H9 (cell line): Measurements from ENCODE around the gene MOG. TPM values are rescaled to one million over a fixed set of nuclear protein-coding genes. Genes with fewer than 3 reads are reported as not detected.

ENCODE experiments used
- DNase-seq: peaks from one replicate; pipeline ENCODE4 v3.0.0-alpha.2; 2017
- H2AFZ ChIP-seq: one replicate; pipeline ENCODE4 v1.6.1; 2013; ENCODE audit warnings: mild to moderate bottlenecking, low read length, control low read depth, moderate library complexity
- H2AK5ac ChIP-seq: 2 replicates; pipeline ENCODE4 v1.6.1; 2013; ENCODE audit warnings: low read length, control low read depth, mixed read lengths; ENCODE audit not compliant: insufficient read length
- H2BK120ac ChIP-seq: one replicate; pipeline ENCODE4 v1.6.1; 2013; ENCODE audit warnings: low read depth, mild to moderate bottlenecking, low read length, control low read depth, inconsistent platforms; ENCODE audit not compliant: poor library complexity, severe bottlenecking
- H2BK12ac ChIP-seq: 2 replicates; pipeline ENCODE4 v1.6.1; 2013; ENCODE audit warnings: low read length, control low read depth, mixed read lengths, low read depth; ENCODE audit not compliant: insufficient read length
- H2BK15ac ChIP-seq: 2 replicates; pipeline ENCODE4 v1.6.1; 2013; ENCODE audit warnings: low read depth, low read length, control low read depth
- H2BK20ac ChIP-seq: one replicate; pipeline ENCODE4 v1.6.1; 2013; ENCODE audit warnings: low read depth, mild to moderate bottlenecking, low read length, control low read depth, inconsistent platforms; ENCODE audit not compliant: poor library complexity, severe bottlenecking
- H2BK5ac ChIP-seq: 2 replicates; pipeline ENCODE4 v1.6.1; 2013; ENCODE audit warnings: low read length, control low read depth, mixed read lengths; ENCODE audit not compliant: insufficient read length
- H3K14ac ChIP-seq: 2 replicates; pipeline ENCODE4 v1.6.1; 2013; ENCODE audit warnings: low read length, control low read depth; ENCODE audit not compliant: insufficient read depth
- H3K18ac ChIP-seq: 2 replicates; pipeline ENCODE4 v1.6.1; 2013; ENCODE audit warnings: low read depth, mild to moderate bottlenecking, mixed read lengths, low read length, control low read depth; ENCODE audit not compliant: insufficient read length
- H3K23ac ChIP-seq: 2 replicates; pipeline ENCODE4 v1.6.1; 2013; ENCODE audit warnings: low read length, control low read depth, mixed read lengths, low read depth; ENCODE audit not compliant: insufficient read length
- H3K23me2 ChIP-seq: 2 replicates; pipeline ENCODE4 v1.6.1; 2013; ENCODE audit warnings: low read depth, mild to moderate bottlenecking, mixed read lengths, low read length, control low read depth; ENCODE audit not compliant: insufficient read length, poor library complexity, severe bottlenecking
- H3K27ac ChIP-seq: 2 replicates; pipeline ENCODE4 v1.5.1; 2013; ENCODE audit warnings: low read length, control low read depth, mixed read lengths, low read depth; ENCODE audit not compliant: insufficient read length
- H3K27me3 ChIP-seq: 2 replicates; pipeline ENCODE4 v1.6.1; 2013; ENCODE audit warnings: low read length, control low read depth, inconsistent platforms; ENCODE audit not compliant: insufficient read depth
- H3K4ac ChIP-seq: 2 replicates; pipeline ENCODE4 v1.6.1; 2013; ENCODE audit warnings: low read depth, mild to moderate bottlenecking, control low read depth, inconsistent platforms, low read length, moderate library complexity
- H3K4me1 ChIP-seq: 2 replicates; pipeline ENCODE4 v1.6.1; 2013; ENCODE audit warnings: low read length, control low read depth, inconsistent platforms; ENCODE audit not compliant: insufficient read depth
- H3K4me2 ChIP-seq: 2 replicates; pipeline ENCODE4 v1.6.1; 2013; ENCODE audit warnings: low read length, control low read depth, mixed read lengths; ENCODE audit not compliant: insufficient read length, insufficient read depth
- H3K56ac ChIP-seq: 2 replicates; pipeline ENCODE4 v1.6.1; 2013; ENCODE audit warnings: low read depth, mild to moderate bottlenecking, mixed read lengths, low read length, control low read depth; ENCODE audit not compliant: insufficient read length
- H3K79me1 ChIP-seq: 2 replicates; pipeline ENCODE4 v1.6.1; 2013; ENCODE audit warnings: low read depth, mild to moderate bottlenecking, moderate library complexity, low read length, control low read depth, inconsistent platforms; ENCODE audit not compliant: insufficient read depth, poor library complexity, severe bottlenecking
- H3K79me2 ChIP-seq: 2 replicates; pipeline ENCODE4 v1.6.1; 2013; ENCODE audit warnings: low read length, control low read depth, inconsistent platforms; ENCODE audit not compliant: insufficient read depth
- H3K9ac ChIP-seq: 2 replicates; pipeline ENCODE4 v1.6.1; 2013; ENCODE audit warnings: low read length, control low read depth, mixed read lengths; ENCODE audit not compliant: insufficient read length; ENCODE audit errors: extremely low read depth
- H3K9me3 ChIP-seq: one replicate; pipeline ENCODE4 v1.6.1; 2013; ENCODE audit warnings: low read depth, low read length, inconsistent platforms; ENCODE audit not compliant: control insufficient read depth
- H3T11ph ChIP-seq: one replicate; pipeline ENCODE4 v1.6.1; 2013; ENCODE audit warnings: mild to moderate bottlenecking, low read length, control low read depth, inconsistent platforms
- H4K20me1 ChIP-seq: one replicate; pipeline ENCODE4 v1.6.1; 2013; ENCODE audit not compliant: control insufficient read depth, insufficient read length, insufficient read depth
- H4K5ac ChIP-seq: 2 replicates; pipeline ENCODE4 v1.6.1; 2013; ENCODE audit warnings: low read depth, mild to moderate bottlenecking, mixed read lengths, low read length, control low read depth; ENCODE audit not compliant: insufficient read length
- H4K8ac ChIP-seq: replicated peaks from 2 replicates; pipeline ENCODE4 v1.6.1; 2013; ENCODE audit warnings: low read length, control low read depth, mixed read lengths, low read depth; ENCODE audit not compliant: insufficient read length
- H4K91ac ChIP-seq: 2 replicates; pipeline ENCODE4 v1.6.1; 2013; ENCODE audit warnings: low read depth, mild to moderate bottlenecking, moderate library complexity, mixed read lengths, low read length, control low read depth; ENCODE audit not compliant: insufficient read length
- H3K27ac Mint-ChIP-seq, 3 experiments: 2 replicates in 2 of 3; 3 replicates in 1 of 3; pipeline ENCODE4 v1.8.0; 2020 to 2021; ENCODE audit warnings: mixed read lengths in 3 of 3, mild to moderate bottlenecking in 1 of 3, moderate library complexity in 1 of 3
- H3K27me3 Mint-ChIP-seq: 2 replicates; pipeline ENCODE4 v1.8.0; 2021; ENCODE audit warnings: low read depth, mild to moderate bottlenecking, moderate library complexity, mixed read lengths
- H3K36me3 Mint-ChIP-seq, 3 experiments: 2 replicates in 2 of 3; 3 replicates in 1 of 3; pipeline ENCODE4 v1.8.0; 2020 to 2021; ENCODE audit warnings: low read depth in 3 of 3, mixed read lengths in 3 of 3; ENCODE audit not compliant: insufficient read depth in 1 of 3
- H3K4me1 Mint-ChIP-seq, 2 experiments: 2 replicates each; pipeline ENCODE4 v1.8.0; 2020; ENCODE audit warnings: mixed read lengths in 2 of 2
- H3K4me3 Mint-ChIP-seq, 2 experiments: 2 replicates in 1 of 2; 3 replicates in 1 of 2; pipeline ENCODE4 v1.8.0; 2020 to 2021; ENCODE audit warnings: mild to moderate bottlenecking in 2 of 2, mixed read lengths in 2 of 2, moderate library complexity in 1 of 2
- H3K9me3 Mint-ChIP-seq, 2 experiments: 2 replicates in 1 of 2; 3 replicates in 1 of 2; pipeline ENCODE4 v1.8.0; 2020; ENCODE audit warnings: mild to moderate bottlenecking in 2 of 2, mixed read lengths in 2 of 2, moderate library complexity in 1 of 2
- CTCF ChIP-seq: fragments of 200-600 bp; sonication (generic); conservative IDR thresholded peaks from 3 replicates; pipeline ENCODE4 v1.8.0; 2021; ENCODE audit warnings: antibody characterized with exemption, mild to moderate bottlenecking
- WGBS: extraction: QIAGEN DNeasy Blood & Tissue Kit; methylation state at CpG from one replicate; pipeline ENCODE4 v1.1.7; 2013; ENCODE audit warnings: missing lambda C conversion rate, low lambda C conversion rate, mixed read lengths; ENCODE audit not compliant: insufficient read length; ENCODE audit errors: extremely low coverage; 5-methylcytosine and 5-hydroxymethylcytosine counted together
- total RNA-seq: library from RNA; stranded (reverse); gene quantifications from 2 replicates; pipeline ENCODE4 v1.2.1, GENCODE V29; 2021

MOG gene
- total RNA-seq, 1 experiment from 2014 or later = 0.55 TPM

GRCh38 chr6:29710281-29710941 is 53.5 kb downstream of the MOG start:
- Mint-ChIP-seq H3K9me3 (no peaks in the 10 kb centered on the region), H3K4me1 (peaks cover 3 to 6% of the 10 kb centered on the region in 2 experiments; a peak in 2 of 4 replicates), H3K27ac (no peak overlapping the region), H3K4me3 (no peak overlapping the region), H3K27me3 (peaks cover 26% of the 10 kb centered on the region), H3K36me3 (no peaks in the 10 kb centered on the region)
- Histone ChIP-seq H3K4me1 (peaks cover 3% of the 10 kb centered on the region; the same call in 1 of the 2 replicates), H3K27me3 (peaks cover 2% of the 10 kb centered on the region; the same call in 1 of the 2 replicates), H2BK20ac (no peak overlapping the region), H3K27ac (no peak overlapping the region), H4K91ac (no peak overlapping the region), H3K56ac (no peak overlapping the region), H3K4me2 (no peak overlapping the region), H3K23ac (no peak overlapping the region), H3T11ph (no peak overlapping the region), H3K18ac (no peak overlapping the region), H2BK12ac (no peak overlapping the region), H3K23me2 (no peaks in the 10 kb centered on the region), H4K20me1 (no peaks in the 10 kb centered on the region), H3K9me3 (no peaks in the 10 kb centered on the region), H4K8ac (no peak overlapping the region), H2AK5ac (no peak overlapping the region), H2BK5ac (no peak overlapping the region), H2BK120ac (no peak overlapping the region), H3K14ac (no peak overlapping the region), H2BK15ac (no peak overlapping the region), H3K79me1 (no peaks in the 10 kb centered on the region), H4K5ac (no peak overlapping the region), H3K9ac (no peak overlapping the region), H3K4ac (no peak overlapping the region), H2AFZ (no peak overlapping the region), H3K79me2 (no peaks in the 10 kb centered on the region)
- no peak for DNase-seq
- no CpG with 5 or more reads among the region's 8 CpGs for WGBS
- TF ChIP-seq CTCF = no peak
